Peyer's patch (tissue), 4 donors: ENCODE measurements around the gene PDE6H.

Source experiments
- POLR2A ChIP-seq, 2 donors: fragments of 450-650 bp; IDR thresholded peaks; one replicate each; pipeline ENCODE4 v1.5.1; 2017; ENCODE audit warnings: antibody characterized with exemption in 2 of 2, mild to moderate bottlenecking in 2 of 2, moderate library complexity in 2 of 2
- TF ChIP-seq, protein P1 (sequence below), 6 experiments: fragments of 450-650 bp in 4 of 6; fragments of 200-600 bp in 2 of 6; sonication (generic) in 1 of 6; IDR thresholded peaks; one replicate each; pipeline ENCODE4 v1.5.1; 2017 to 2019; ENCODE audit warnings: antibody characterized with exemption in 6 of 6, mild to moderate bottlenecking in 3 of 6, moderate library complexity in 1 of 6

DNA sequence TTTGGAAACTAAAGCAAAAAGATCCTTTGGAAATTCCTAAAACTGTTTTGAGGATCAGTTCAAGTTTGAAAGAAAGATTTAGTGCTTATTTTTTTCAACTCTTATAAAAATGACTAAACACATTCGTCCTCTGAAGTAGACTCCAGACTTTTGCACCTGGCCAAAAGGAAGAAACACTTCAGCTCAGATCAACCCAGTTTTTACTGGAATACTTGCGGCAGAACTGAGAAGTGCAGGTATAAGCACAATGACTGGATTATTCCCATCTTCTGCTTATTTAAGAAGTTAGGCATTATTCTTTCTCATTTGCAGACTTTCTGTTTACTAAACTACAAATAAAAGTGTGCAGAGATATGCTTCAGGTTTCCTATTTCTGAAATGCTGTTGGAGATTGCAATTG lies 41.9 kb downstream of the PDE6H start:
- TF ChIP-seq, protein P1, sequence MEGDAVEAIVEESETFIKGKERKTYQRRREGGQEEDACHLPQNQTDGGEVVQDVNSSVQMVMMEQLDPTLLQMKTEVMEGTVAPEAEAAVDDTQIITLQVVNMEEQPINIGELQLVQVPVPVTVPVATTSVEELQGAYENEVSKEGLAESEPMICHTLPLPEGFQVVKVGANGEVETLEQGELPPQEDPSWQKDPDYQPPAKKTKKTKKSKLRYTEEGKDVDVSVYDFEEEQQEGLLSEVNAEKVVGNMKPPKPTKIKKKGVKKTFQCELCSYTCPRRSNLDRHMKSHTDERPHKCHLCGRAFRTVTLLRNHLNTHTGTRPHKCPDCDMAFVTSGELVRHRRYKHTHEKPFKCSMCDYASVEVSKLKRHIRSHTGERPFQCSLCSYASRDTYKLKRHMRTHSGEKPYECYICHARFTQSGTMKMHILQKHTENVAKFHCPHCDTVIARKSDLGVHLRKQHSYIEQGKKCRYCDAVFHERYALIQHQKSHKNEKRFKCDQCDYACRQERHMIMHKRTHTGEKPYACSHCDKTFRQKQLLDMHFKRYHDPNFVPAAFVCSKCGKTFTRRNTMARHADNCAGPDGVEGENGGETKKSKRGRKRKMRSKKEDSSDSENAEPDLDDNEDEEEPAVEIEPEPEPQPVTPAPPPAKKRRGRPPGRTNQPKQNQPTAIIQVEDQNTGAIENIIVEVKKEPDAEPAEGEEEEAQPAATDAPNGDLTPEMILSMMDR (IDR thresholded peaks at IDR 0.05): no peak
- TF ChIP-seq POLR2A (IDR thresholded peaks at IDR 0.05): no peak
